CD4-positive, alpha-beta T cell treated with Interleukin-6 for 4 hours (primary cell): ENCODE measurements around the gene SLC25A27.

ENCODE experiments used
- DNase-seq: peaks from one replicate; pipeline ENCODE4 v3.0.0-alpha.2; 2020; ENCODE audit warnings: mixed read lengths

SLC25A27 gene

GRCh38 chr6:46651816-46652215 is 959 bp upstream of the SLC25A27 start:
- DNase-seq, result no peak

GRCh38 chr6:46652232-46652602 is 558 bp upstream of the SLC25A27 start:
- DNase-seq, result no peak

- no peak for DNase-seq
Observed at GRCh38 chr6:46653439-46654195, 842 bp downstream of the SLC25A27 start.

GRCh38 chr6:46655803-46656202 is 3.0 kb downstream of the SLC25A27 start:
- no peak for DNase-seq

GRCh38 chr6:46657642-46658041 is 4.9 kb downstream of the SLC25A27 start:
- no peak for DNase-seq

- DNase-seq, result no peak
Observed at GRCh38 chr6:46661483-46661882, 8.7 kb downstream of the SLC25A27 start.

GRCh38 chr6:46667377-46667776 is 14.6 kb downstream of the SLC25A27 start:
- no peak for DNase-seq

GRCh38 chr6:46674410-46674809 is 21.6 kb downstream of the SLC25A27 start:
- no peak for DNase-seq

- no peak for DNase-seq
Observed at GRCh38 chr6:46676604-46677313, 24.0 kb downstream of the SLC25A27 start.

- DNase-seq, result no peak
Observed at GRCh38 chr6:46677314-46677654, 24.5 kb downstream of the SLC25A27 start.

GRCh38 chr6:46684771-46685170 is 32.0 kb downstream of the SLC25A27 start:
- DNase-seq, result no peak

- no peak for DNase-seq
Observed at GRCh38 chr6:46687619-46688097, 34.9 kb downstream of the SLC25A27 start, which contains the start of gene TDRD6. Gene TDRD6 (plus strand): TSS chr6:46687885. CDS start chr6:46688129, 244 bp downstream.

GRCh38 chr6:46688117-46688965 is 35.6 kb downstream of the SLC25A27 start:
- DNase-seq, result no peak

- DNase-seq, result no peak
Observed at GRCh38 chr6:46688966-46689335, 36.2 kb downstream of the SLC25A27 start.

GRCh38 chr6:46689657-46690056 is 36.9 kb downstream of the SLC25A27 start:
- no peak for DNase-seq

GRCh38 chr6:46690141-46690755 is 37.5 kb downstream of the SLC25A27 start:
- DNase-seq, result no peak

- DNase-seq, result no peak
Observed at GRCh38 chr6:46690911-46691451, 38.2 kb downstream of the SLC25A27 start.

- DNase-seq, result no peak
Observed at GRCh38 chr6:46699970-46700369, 47.2 kb downstream of the SLC25A27 start.

GRCh38 chr6:46704562-46704961 is 51.8 kb downstream of the SLC25A27 start:
- no peak for DNase-seq

- no peak for DNase-seq
Observed at GRCh38 chr6:46706464-46706863, 53.7 kb downstream of the SLC25A27 start.

GRCh38 chr6:46711491-46711890 is 58.7 kb downstream of the SLC25A27 start:
- no peak for DNase-seq

GRCh38 chr6:46715141-46715540 is 62.4 kb downstream of the SLC25A27 start:
- no peak for DNase-seq

- no peak for DNase-seq
Observed at GRCh38 chr6:46719099-46719498, 66.3 kb downstream of the SLC25A27 start.
